CMK (cell line): ENCODE measurements around the gene DAAM2.

Source experiments
- DNase-seq: peaks from one replicate; pipeline ENCODE4 v3.0.0-alpha.2; 2010; ENCODE audit warnings: low read depth

DAAM2 gene

GRCh38 chr6:39790772-39791171, 1.4 kb upstream of the DAAM2 start:
- DNase-seq: no peak

GRCh38 chr6:39791311-39791710, 865 bp upstream of the DAAM2 start:
- DNase-seq: no peak

- DNase-seq: no peak
Observed at GRCh38 chr6:39792540-39793450, 619 bp downstream of the DAAM2 start.

GRCh38 chr6:39793516-39793915, 1.3 kb downstream of the DAAM2 start:
- DNase-seq: no peak

- DNase-seq: no peak
Observed at GRCh38 chr6:39794231-39794630, 2.1 kb downstream of the DAAM2 start.

GRCh38 chr6:39797751-39798150, 5.6 kb downstream of the DAAM2 start:
- no peak for DNase-seq

- no peak for DNase-seq
Observed at GRCh38 chr6:39800034-39801032, 8.2 kb downstream of the DAAM2 start.

- no peak for DNase-seq
Observed at GRCh38 chr6:39801456-39802251, 9.5 kb downstream of the DAAM2 start.

GRCh38 chr6:39803872-39804271, 11.7 kb downstream of the DAAM2 start:
- no peak for DNase-seq

GRCh38 chr6:39804466-39805065, 12.4 kb downstream of the DAAM2 start:
- DNase-seq: no peak

- DNase-seq: no peak
Observed at GRCh38 chr6:39806278-39806677, 14.1 kb downstream of the DAAM2 start.

- no peak for DNase-seq
Observed at GRCh38 chr6:39808346-39808745, 16.2 kb downstream of the DAAM2 start.

GRCh38 chr6:39808964-39809363, 16.8 kb downstream of the DAAM2 start:
- DNase-seq: no peak

GRCh38 chr6:39811835-39812345, 19.7 kb downstream of the DAAM2 start:
- no peak for DNase-seq

GRCh38 chr6:39812496-39812852, 20.3 kb downstream of the DAAM2 start:
- DNase-seq: no peak

- DNase-seq: no peak
Observed at GRCh38 chr6:39812853-39813533, 20.8 kb downstream of the DAAM2 start.

GRCh38 chr6:39814236-39814635, 22.1 kb downstream of the DAAM2 start:
- DNase-seq: no peak

- no peak for DNase-seq
Observed at GRCh38 chr6:39815356-39815755, 23.2 kb downstream of the DAAM2 start.

GRCh38 chr6:39816747-39817146, 24.6 kb downstream of the DAAM2 start:
- no peak for DNase-seq

- no peak for DNase-seq
Observed at GRCh38 chr6:39818695-39819094, 26.5 kb downstream of the DAAM2 start.

GRCh38 chr6:39819228-39819627, 27.1 kb downstream of the DAAM2 start:
- no peak for DNase-seq
